SK-N-SH (cell line): ENCODE results near the gene SLC6A11. TPM values are rescaled to one million over a fixed set of nuclear protein-coding genes. Genes with fewer than 3 reads are reported as not detected.

Experiments used
- CTCF ChIA-PET: fragments of 300-600, 350-600 bp; formaldehyde crosslinking; extraction: SDS; loops from one replicate; lab custom pipeline; 2021; lab: Yijun Ruan, JAX
- POLR2A ChIA-PET: fragments of 350-600 bp; sonication (Branson Sonifier 250); formaldehyde crosslinking; extraction: SDS; loops from one replicate; lab custom pipeline; 2020; ENCODE audit warnings: antibody characterized with exemption, inconsistent platforms; lab: Yijun Ruan, JAX
- DNase-seq: peaks from one replicate; pipeline ENCODE4 v3.0.0; 2012
- H2AFZ ChIP-seq: fragments of 200-600 bp; sonication (generic); 2 replicates; pipeline ENCODE4 v1.8.1; 2016; ENCODE audit warnings: antibody characterized with exemption, mild to moderate bottlenecking, low read depth
- H3F3A ChIP-seq: fragments of 200-600 bp; sonication (generic); replicated peaks from 2 replicates; pipeline ENCODE3; 2016; ENCODE audit warnings: antibody characterized with exemption, mild to moderate bottlenecking; ENCODE audit not compliant: insufficient read depth
- H3K27ac ChIP-seq, 2 experiments: fragments of 200-500 bp in 1 of 2; fragments of 200-600 bp in 1 of 2; sonication (Bioruptor generic) in 1 of 2; sonication (generic), shearing (Covaris generic) in 1 of 2; 2 replicates each; pipeline versions ENCODE4 v1.5.1 to v1.6.1; 2014 to 2016; ENCODE audit warnings: low read depth in 2 of 2, inconsistent platforms in 1 of 2, low read length in 1 of 2, mild to moderate bottlenecking in 1 of 2, mixed read lengths in 1 of 2
- H3K27me3 ChIP-seq: fragments of 200-600 bp; sonication (generic), shearing (Covaris generic); 2 replicates; pipeline ENCODE4 v1.6.1; 2016; ENCODE audit warnings: mixed run types; ENCODE audit not compliant: insufficient read depth
- H3K36me3 ChIP-seq, 2 experiments: fragments of 200-500 bp in 1 of 2; fragments of 200-600 bp in 1 of 2; sonication (Bioruptor generic) in 1 of 2; sonication (generic) in 1 of 2; replicated peaks in 1 of 2; 2 replicates each; pipeline versions ENCODE3 to v1.5.1; 2014 to 2016; ENCODE audit warnings: low read length in 1 of 2, mild to moderate bottlenecking in 1 of 2; ENCODE audit not compliant: insufficient read depth in 2 of 2, control insufficient read depth in 1 of 2
- H3K4me1 ChIP-seq, 2 experiments: fragments of 200-500 bp in 1 of 2; fragments of 200-600 bp in 1 of 2; sonication (Bioruptor generic) in 1 of 2; sonication (generic), shearing (Covaris generic) in 1 of 2; 2 replicates each; pipeline versions ENCODE4 v1.5.1 to v1.6.1; 2014 to 2016; ENCODE audit warnings: low read depth in 1 of 2, low read length in 1 of 2, mixed run types in 1 of 2; ENCODE audit not compliant: insufficient read depth in 2 of 2, control insufficient read depth in 1 of 2
- H3K4me2 ChIP-seq: fragments of 200-600 bp; sonication (generic), shearing (Covaris generic); 2 replicates; pipeline ENCODE4 v1.6.1; 2017; ENCODE audit warnings: mixed run types
- H3K4me3 ChIP-seq, 2 experiments: fragments of 200-500 bp in 1 of 2; fragments of 200-600 bp in 1 of 2; sonication (Bioruptor generic) in 1 of 2; sonication (generic), shearing (Covaris generic) in 1 of 2; 2 replicates each; pipeline versions ENCODE4 v1.5.1 to v1.8.1; 2014 to 2016; ENCODE audit warnings: low read depth in 2 of 2, inconsistent platforms in 1 of 2, low read length in 1 of 2, mild to moderate bottlenecking in 1 of 2, mixed read lengths in 1 of 2, moderate library complexity in 1 of 2
- H3K79me2 ChIP-seq: fragments of 200-600 bp; sonication (generic); 2 replicates; pipeline ENCODE4 v1.8.1; 2017; ENCODE audit warnings: mild to moderate bottlenecking; ENCODE audit not compliant: insufficient read depth
- H3K9ac ChIP-seq: fragments of 200-600 bp; sonication (generic); 2 replicates; pipeline ENCODE4 v1.6.1; 2017; ENCODE audit warnings: mixed run types
- H3K9me2 ChIP-seq: fragments of 200-600 bp; sonication (generic); 2 replicates; pipeline ENCODE4 v1.6.1; 2017; ENCODE audit warnings: mixed run types
- H3K9me3 ChIP-seq: fragments of 200-600 bp; sonication (generic); 2 replicates; pipeline ENCODE4 v1.6.1; 2017; ENCODE audit warnings: mixed run types, mild to moderate bottlenecking, moderate library complexity
- H4K20me1 ChIP-seq: fragments of 200-600 bp; sonication (generic); 2 replicates; pipeline ENCODE4 v1.6.1; 2017; ENCODE audit warnings: mild to moderate bottlenecking, mixed run types; ENCODE audit not compliant: insufficient read depth
- CHD2 ChIP-seq: fragments of 150-350 bp; IDR thresholded peaks from 2 replicates; pipeline ENCODE4 v1.6.1; 2018; ENCODE audit warnings: low read length; ENCODE audit not compliant: partially characterized antibody
- FOSL2 ChIP-seq: IDR thresholded peaks from 2 replicates; pipeline ENCODE4 v1.4.0; 2012; ENCODE audit warnings: low read depth, mild to moderate bottlenecking, moderate library complexity, borderline replicate concordance
- GABPA ChIP-seq: IDR thresholded peaks from 2 replicates; pipeline ENCODE4 v1.4.0; 2012; ENCODE audit warnings: low read depth, mild to moderate bottlenecking
- GATA2 ChIP-seq: sonication (generic); formaldehyde crosslinking; IDR thresholded peaks from 2 replicates; pipeline ENCODE4 v1.5.0; 2020; ENCODE audit warnings: mild to moderate bottlenecking, missing genetic modification reagents
- MXI1 ChIP-seq: IDR thresholded peaks from 2 replicates; pipeline ENCODE4 v1.6.1; 2012; ENCODE audit warnings: mild to moderate bottlenecking, low read depth, low read length, improper control_type of control experiment
- NFIC ChIP-seq: IDR thresholded peaks from 2 replicates; pipeline ENCODE4 v1.4.0; 2012; ENCODE audit warnings: borderline replicate concordance
- NRF1 ChIP-seq: IDR thresholded peaks from 2 replicates; pipeline ENCODE4 v1.6.1; 2012; ENCODE audit warnings: low read depth, mild to moderate bottlenecking, low read length
- POLR2AphosphoS5 ChIP-seq: IDR thresholded peaks from 2 replicates; pipeline ENCODE4 v1.6.1; 2012; ENCODE audit warnings: low read depth, low read length
- REST ChIP-seq: IDR thresholded peaks from 2 replicates; pipeline ENCODE4 v1.6.1; 2012; ENCODE audit warnings: mild to moderate bottlenecking, low read depth, low read length, moderate library complexity
- RFX5 ChIP-seq: IDR thresholded peaks from 2 replicates; pipeline ENCODE4 v1.6.1; 2012; ENCODE audit warnings: mild to moderate bottlenecking, improper control_type of control experiment, low read length
- SIN3A ChIP-seq: IDR thresholded peaks from 2 replicates; pipeline ENCODE4 v1.6.1; 2012; ENCODE audit warnings: low read depth, mild to moderate bottlenecking, low read length, moderate library complexity, borderline replicate concordance
- SMC3 ChIP-seq: IDR thresholded peaks from 2 replicates; pipeline ENCODE4 v1.6.1; 2012; ENCODE audit warnings: low read depth, low read length, improper control_type of control experiment
- TCF12 ChIP-seq: IDR thresholded peaks from 2 replicates; pipeline ENCODE4 v1.4.0; 2012
- ZBTB33 ChIP-seq: IDR thresholded peaks from 2 replicates; pipeline ENCODE4 v1.4.0; 2012; ENCODE audit warnings: low read depth, borderline replicate concordance
- WGBS: methylation state at CpG from one replicate; pipeline ENCODE4 v1.1.6; 2017; ENCODE audit warnings: low lambda C conversion rate; 5-methylcytosine and 5-hydroxymethylcytosine counted together
- polyA plus RNA-seq, 3 experiments: library from polyadenylated mRNA; depleted of rRNA; stranded (reverse); fragments of >200 nt; gene quantifications; 2 replicates each; pipeline ENCODE4 v1.2.3, GENCODE V29; 2012
- TF ChIP-seq, protein P1 (sequence below): IDR thresholded peaks from 2 replicates; pipeline ENCODE4 v1.4.0; 2012; ENCODE audit warnings: low read depth
- TF ChIP-seq, protein P2 (sequence below): fragments of 150-350 bp; IDR thresholded peaks from 2 replicates; pipeline ENCODE4 v1.6.1; 2017; ENCODE audit warnings: antibody characterized with exemption, low read length, low read depth, borderline replicate concordance

The SLC6A11 gene
- polyA plus RNA-seq, 1 of the 3 experiments (the other 2 are of a cell fraction), result 0.03 TPM

DNA sequence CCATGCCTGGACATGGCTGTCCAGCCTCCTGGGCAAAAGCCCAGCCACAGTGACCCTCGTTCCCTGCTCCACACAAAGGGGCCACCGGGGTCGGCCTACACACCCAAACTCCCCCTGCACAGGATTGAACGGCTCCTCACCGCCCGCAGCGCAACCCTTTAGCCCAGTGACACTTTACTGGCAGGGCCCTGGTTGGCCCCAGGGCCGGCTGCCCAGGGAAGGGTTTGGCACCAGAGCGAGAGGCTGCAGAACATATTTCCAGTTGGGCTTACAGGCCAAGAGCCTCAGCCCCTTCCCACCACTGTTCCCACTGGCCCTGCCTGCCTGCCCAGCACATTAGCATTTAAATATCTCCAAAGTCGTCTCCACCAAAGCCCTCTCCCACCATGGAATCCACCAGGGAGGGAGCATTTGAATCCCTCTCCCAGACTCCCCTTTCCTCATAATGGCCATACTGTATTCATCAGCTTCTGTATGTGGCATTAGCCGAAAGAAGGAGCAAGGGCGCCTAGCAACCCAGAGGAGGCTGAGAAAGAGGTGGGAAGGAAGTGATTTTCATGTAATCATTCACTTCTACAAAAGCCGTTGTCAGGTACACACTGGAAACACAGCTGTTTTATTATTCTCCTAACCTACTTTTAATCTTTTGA lies 85.4 kb downstream of the SLC6A11 start:
- Histone ChIP-seq H3K4me2 (no peak overlapping the region), H3K9ac (no peak overlapping the region), H3K79me2 (no peaks in the 10 kb centered on the region), H2AFZ (no peak overlapping the region)
- 44% methylated on average over 13 of the region's 13 CpGs for WGBS
- TF ChIP-seq GATA2 (CRISPR knock-in tag), result no peak
- no peak for TF ChIP-seq FOSL2
- no peak for TF ChIP-seq CHD2
- TF ChIP-seq POLR2AphosphoS5, result no peak
- no peak for TF ChIP-seq GABPA
- TF ChIP-seq NRF1, result no peak
- TF ChIP-seq, protein P1, sequence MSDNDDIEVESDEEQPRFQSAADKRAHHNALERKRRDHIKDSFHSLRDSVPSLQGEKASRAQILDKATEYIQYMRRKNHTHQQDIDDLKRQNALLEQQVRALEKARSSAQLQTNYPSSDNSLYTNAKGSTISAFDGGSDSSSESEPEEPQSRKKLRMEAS, result no peak
- TF ChIP-seq REST, result no peak
- no peak for TF ChIP-seq TCF12
- no peak for TF ChIP-seq RFX5
- TF ChIP-seq, protein P2, sequence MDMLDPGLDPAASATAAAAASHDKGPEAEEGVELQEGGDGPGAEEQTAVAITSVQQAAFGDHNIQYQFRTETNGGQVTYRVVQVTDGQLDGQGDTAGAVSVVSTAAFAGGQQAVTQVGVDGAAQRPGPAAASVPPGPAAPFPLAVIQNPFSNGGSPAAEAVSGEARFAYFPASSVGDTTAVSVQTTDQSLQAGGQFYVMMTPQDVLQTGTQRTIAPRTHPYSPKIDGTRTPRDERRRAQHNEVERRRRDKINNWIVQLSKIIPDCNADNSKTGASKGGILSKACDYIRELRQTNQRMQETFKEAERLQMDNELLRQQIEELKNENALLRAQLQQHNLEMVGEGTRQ, result no peak
- TF ChIP-seq, all 33 proteins: peak for 0
- ChIA-PET POLR2A (no interaction called here), CTCF (interaction anchor here (1.0 to 1.2 kb wide), 3 partner anchors 16 to 163 kb away, joined by 3 to 4 read pairs (median 3); no protein-coding TSS in a partner anchor)
- Histone ChIP-seq H3K27ac (no peak overlapping the region), H3F3A (no peaks in the 10 kb centered on the region), H3K4me3 (no peak overlapping the region), H3K27me3 (no peaks in the 10 kb centered on the region), H3K9me3 (no peaks in the 10 kb centered on the region), H4K20me1 (no peaks in the 10 kb centered on the region), H3K9me2 (no peaks in the 10 kb centered on the region), H3K36me3 (no peaks in the 10 kb centered on the region), H3K4me1 (no peaks in the 10 kb centered on the region)
- no peak for DNase-seq

DNA sequence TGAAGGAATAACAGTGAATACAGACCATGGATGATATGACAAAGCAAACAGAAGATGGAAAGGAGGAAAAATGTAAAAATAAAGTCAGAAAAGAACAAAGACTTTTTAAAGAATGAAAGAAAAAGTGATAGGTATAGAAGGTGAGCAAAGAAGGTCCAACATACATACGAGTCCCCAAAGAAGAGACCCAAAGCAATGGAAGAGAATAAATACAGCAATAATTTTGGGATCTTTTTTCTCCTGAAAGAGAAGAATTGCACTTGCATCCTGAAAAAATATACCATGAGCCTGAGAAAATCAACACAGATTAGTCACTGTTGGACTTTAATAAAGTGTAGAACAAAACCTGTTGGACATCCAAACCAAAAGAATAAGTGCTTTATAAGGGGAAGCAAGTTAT lies 91.2 kb downstream of the SLC6A11 start:
- no peaks in the 10 kb centered on the region for H4K20me1 ChIP-seq
- POLR2A ChIA-PET, result no interaction called here
- H3K79me2 ChIP-seq, result no peaks in the 10 kb centered on the region
- H3K27me3 ChIP-seq, result no peaks in the 10 kb centered on the region
- H3K4me2 ChIP-seq, result no peak overlapping the region
- no peaks in the 10 kb centered on the region for H3K9me2 ChIP-seq
- H3K4me1 ChIP-seq, result no peaks in the 10 kb centered on the region
- CTCF ChIA-PET, result no interaction called here
- DNase-seq, result no peak
- no peak overlapping the region for H2AFZ ChIP-seq
- no peak overlapping the region for H3K27ac ChIP-seq
- H3F3A ChIP-seq, result no peaks in the 10 kb centered on the region
- H3K9me3 ChIP-seq, result no peaks in the 10 kb centered on the region
- H3K4me3 ChIP-seq, result no peak overlapping the region
- WGBS, result 8% methylated on average over 1 of the region's 1 CpG
- no peaks in the 10 kb centered on the region for H3K36me3 ChIP-seq
- H3K9ac ChIP-seq, result no peak overlapping the region
- TF ChIP-seq MXI1, result no peak
- TF ChIP-seq POLR2AphosphoS5, result no peak
- no peak for TF ChIP-seq NFIC
- TF ChIP-seq REST, result no peak
- no peak for TF ChIP-seq SMC3
- TF ChIP-seq ZBTB33, result no peak
- no peak for TF ChIP-seq SIN3A
